NCI-H524 (cell line): ENCODE results near the gene DHX16.

ENCODE experiments used
- DNase-seq, 2 experiments: peaks; one replicate each; lab custom pipeline; 2025; lab: John Stamatoyannopoulos, UW

The DHX16 gene

GRCh38 chr6:30626484-30627366 lies 46.1 kb downstream of the DHX16 start, which contains the start of gene ATAT1:
Gene ATAT1, plus strand, starts transcription at chr6:30626874.
- DNase-seq = peak; percentile 62 to 79

- no peak for DNase-seq
Measured at GRCh38 chr6:30625511-30625910, 47.3 kb downstream of the DHX16 start.

GRCh38 chr6:30619561-30619960 lies 53.2 kb downstream of the DHX16 start:
- DNase-seq = no peak

- peak in 1 of 2 experiments; percentile 44 for DNase-seq
Measured at GRCh38 chr6:30618270-30618797, 54.5 kb downstream of the DHX16 start.

- DNase-seq = peak; percentile 94 to 96
Measured at GRCh38 chr6:30617565-30618269, 55.1 kb downstream of the DHX16 start, which contains the start of gene MRPS18B. Gene MRPS18B, plus strand, starts transcription at chr6:30617840. Its CDS starts 26 bp downstream, at chr6:30617866.

- DNase-seq = peak; percentile 99 to 100
Measured at GRCh38 chr6:30616811-30617564, 55.8 kb downstream of the DHX16 start, which contains the start of gene PPP1R10. Gene PPP1R10, minus strand, starts transcription at chr6:30617243. Its CDS starts 7,299 bp downstream, at chr6:30609944.

- DNase-seq = peak; percentile 55 to 73
Measured at GRCh38 chr6:30615958-30616810, 56.6 kb downstream of the DHX16 start.

GRCh38 chr6:30615219-30615957 lies 57.4 kb downstream of the DHX16 start:
- peak; percentile 77 for DNase-seq

GRCh38 chr6:30614843-30615218 lies 58.0 kb downstream of the DHX16 start:
- peak; percentile 94 to 97 for DNase-seq

- DNase-seq = no peak
Measured at GRCh38 chr6:30614044-30614842, 58.6 kb downstream of the DHX16 start.

- DNase-seq = no peak
Measured at GRCh38 chr6:30613251-30614043, 59.4 kb downstream of the DHX16 start.

- no peak for DNase-seq
Measured at GRCh38 chr6:30612687-30613248, 60.0 kb downstream of the DHX16 start.

- DNase-seq = peak; percentile 3 to 35
Measured at GRCh38 chr6:30612213-30612612, 60.6 kb downstream of the DHX16 start.

- DNase-seq = no peak
Measured at GRCh38 chr6:30611856-30612194, 61.0 kb downstream of the DHX16 start.

- DNase-seq = no peak
Measured at GRCh38 chr6:30611150-30611855, 61.5 kb downstream of the DHX16 start.

- no peak for DNase-seq
Measured at GRCh38 chr6:30610065-30610464, 62.7 kb downstream of the DHX16 start.

GRCh38 chr6:30603961-30604360 lies 68.8 kb downstream of the DHX16 start:
- DNase-seq = no peak
